Measurements from ENCODE around the gene SPRR1A. TPM values are rescaled to one million over a fixed set of nuclear protein-coding genes. Genes with fewer than 3 reads are reported as not detected.

SPRR1A gene
- total RNA-seq, 1 donor from 2014 or later = not detected

GRCh38 chr1:152970495-152970894 is 13.4 kb upstream of the SPRR1A start, which contains the start of gene SPRR4:
SPRR4 (plus strand) TSS chr1:152970648; CDS start chr1:152971891, 1,243 bp downstream.
- H3K9me3 Mint-ChIP-seq (ENCODE audit: unreplicated experiment) = no peaks in the 10 kb centered on the region
- H3K27ac Mint-ChIP-seq (ENCODE audit: unreplicated experiment) = no peak within 1 kb of the TSS
- no peak for TF ChIP-seq CTCF (IDR thresholded peaks at IDR 0.05; ENCODE audit: unreplicated experiment)
- H3K36me3 Mint-ChIP-seq (ENCODE audit: low read depth, unreplicated experiment) = no peaks in the 10 kb centered on the region
- no peaks in the 10 kb centered on the region for H3K4me1 Mint-ChIP-seq (ENCODE audit: unreplicated experiment)
- H3K4me3 Mint-ChIP-seq (ENCODE audit: unreplicated experiment) = no peak within 1 kb of the TSS
- H3K27me3 Mint-ChIP-seq (ENCODE audit: unreplicated experiment) = peaks cover 2% of the 10 kb centered on the region
- no peak for DNase-seq (ENCODE audit: low spot score)

GRCh38 chr1:152972196-152972886 is 11.5 kb upstream of the SPRR1A start:
- Mint-ChIP-seq H3K27ac (ENCODE audit: unreplicated experiment) (no peak overlapping the region), H3K36me3 (ENCODE audit: low read depth, unreplicated experiment) (no peaks in the 10 kb centered on the region), H3K4me1 (ENCODE audit: unreplicated experiment) (no peaks in the 10 kb centered on the region), H3K9me3 (ENCODE audit: unreplicated experiment) (no peaks in the 10 kb centered on the region), H3K4me3 (ENCODE audit: unreplicated experiment) (no peak overlapping the region), H3K27me3 (ENCODE audit: unreplicated experiment) (peaks cover 2% of the 10 kb centered on the region)
- no peak for TF ChIP-seq CTCF (IDR thresholded peaks at IDR 0.05; ENCODE audit: unreplicated experiment)
- no peak for DNase-seq (ENCODE audit: low spot score)

- TF ChIP-seq CTCF (IDR thresholded peaks at IDR 0.05; ENCODE audit: unreplicated experiment) = no peak
- no peak for DNase-seq (ENCODE audit: low spot score)
- Mint-ChIP-seq H3K36me3 (ENCODE audit: low read depth, unreplicated experiment) (no peaks in the 10 kb centered on the region), H3K27ac (ENCODE audit: unreplicated experiment) (no peak overlapping the region), H3K4me3 (ENCODE audit: unreplicated experiment) (no peak overlapping the region), H3K4me1 (ENCODE audit: unreplicated experiment) (no peaks in the 10 kb centered on the region), H3K27me3 (ENCODE audit: unreplicated experiment) (no peaks in the 10 kb centered on the region), H3K9me3 (ENCODE audit: unreplicated experiment) (no peaks in the 10 kb centered on the region)
These were observed 7.2 kb upstream of the SPRR1A start for GRCh38 chr1:152976688-152977087.

- H3K4me3 Mint-ChIP-seq (ENCODE audit: unreplicated experiment) = no peak overlapping the region
- no peaks in the 10 kb centered on the region for H3K9me3 Mint-ChIP-seq (ENCODE audit: unreplicated experiment)
- DNase-seq (ENCODE audit: low spot score) = no peak
- H3K36me3 Mint-ChIP-seq (ENCODE audit: low read depth, unreplicated experiment) = no peaks in the 10 kb centered on the region
- no peaks in the 10 kb centered on the region for H3K27me3 Mint-ChIP-seq (ENCODE audit: unreplicated experiment)
- H3K4me1 Mint-ChIP-seq (ENCODE audit: unreplicated experiment) = no peaks in the 10 kb centered on the region
- no peak for TF ChIP-seq CTCF (IDR thresholded peaks at IDR 0.05; ENCODE audit: unreplicated experiment)
- no peak overlapping the region for H3K27ac Mint-ChIP-seq (ENCODE audit: unreplicated experiment)
These were observed 6.3 kb upstream of the SPRR1A start for GRCh38 chr1:152977614-152978013.

GRCh38 chr1:152980676-152981075 is 3.2 kb upstream of the SPRR1A start:
- Mint-ChIP-seq H3K4me3 (ENCODE audit: unreplicated experiment) (no peak overlapping the region), H3K27me3 (ENCODE audit: unreplicated experiment) (no peaks in the 10 kb centered on the region), H3K27ac (ENCODE audit: unreplicated experiment) (no peak overlapping the region), H3K9me3 (ENCODE audit: unreplicated experiment) (no peaks in the 10 kb centered on the region), H3K4me1 (ENCODE audit: unreplicated experiment) (no peaks in the 10 kb centered on the region), H3K36me3 (ENCODE audit: low read depth, unreplicated experiment) (no peaks in the 10 kb centered on the region)
- DNase-seq (ENCODE audit: low spot score) = no peak
- TF ChIP-seq CTCF (IDR thresholded peaks at IDR 0.05; ENCODE audit: unreplicated experiment) = no peak
